Hematopoietic multipotent progenitor cell treated with erythropoietin and hydrocortisone succinate and interleukin-3 and kit ligand, for 17 days (in vitro differentiated cells): ENCODE results near the gene TIMP1.

ENCODE experiments used
- DNase-seq: peaks from one replicate; pipeline ENCODE4 v3.0.0-alpha.2; 2015; ENCODE audit warnings: low spot score

TIMP1 gene

DNA sequence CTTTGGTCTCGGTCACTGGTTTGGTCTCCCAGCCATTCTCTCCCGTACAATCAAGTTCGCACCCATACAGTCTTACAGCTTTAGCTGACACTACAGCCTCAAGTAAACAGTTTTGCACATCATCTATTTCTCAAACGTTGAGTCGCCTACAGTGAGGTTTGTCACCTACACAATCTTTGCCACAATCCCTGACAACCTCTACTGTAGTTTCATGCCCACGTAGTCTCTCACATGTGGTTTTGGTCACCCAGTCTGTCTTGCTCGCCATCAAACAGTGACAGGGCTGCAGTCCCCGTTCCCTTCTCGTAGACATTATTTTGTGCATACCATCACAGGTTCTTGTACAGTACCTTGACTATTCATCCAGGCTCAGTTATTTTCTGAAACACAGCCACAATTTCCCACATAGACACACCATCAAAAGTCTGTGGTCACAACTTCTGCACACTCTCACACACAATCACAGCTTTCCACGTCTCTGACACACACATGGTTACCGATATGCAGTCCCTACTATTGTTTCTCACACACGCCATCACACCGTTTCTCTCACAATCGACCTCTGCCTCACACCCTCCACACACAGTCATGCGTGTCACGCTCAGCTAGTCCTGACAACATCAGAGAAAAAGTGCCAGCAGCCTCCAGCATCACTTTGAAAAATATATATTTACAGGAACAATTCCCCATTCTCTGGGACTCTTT is 52.8 kb downstream of the TIMP1 start:
- no peak for DNase-seq
